Heart left ventricle (tissue), 16 donors: ENCODE measurements around the gene MLKL. TPM values are rescaled to one million over a fixed set of nuclear protein-coding genes. Genes with fewer than 3 reads are reported as not detected.

ENCODE experiments used
- ATAC-seq, 4 donors: fragments of 200-7000 bp; cut with Tn5 transposase; one replicate each; pipeline ENCODE4 v1.9.1; 2020 to 2022; ENCODE audit warnings: moderate library complexity in 4 of 4, mild to moderate bottlenecking in 3 of 4, moderate number of reproducible peaks in 1 of 4
- DNase-seq, 5 donors: peaks; one replicate each; pipeline ENCODE4 v3.0.0-alpha.2; 2020
- H3K27ac ChIP-seq, 12 donors: fragments of 200-600 bp; sonication (generic) in 4 of 12; one replicate each; pipeline versions ENCODE4 v1.5.0 to v1.8.0; 2016 to 2022; ENCODE audit warnings: mild to moderate bottlenecking in 2 of 12
- H3K27me3 ChIP-seq, 9 donors: fragments of 200-600 bp; sonication (generic) in 2 of 9; one replicate each; pipeline versions ENCODE4 v1.5.1 to v1.8.0; 2016 to 2022; ENCODE audit warnings: mild to moderate bottlenecking in 3 of 9
- H3K36me3 ChIP-seq, 9 donors: fragments of 200-600 bp; sonication (generic) in 2 of 9; one replicate each; pipeline versions ENCODE4 v1.5.0 to v1.8.0; 2018 to 2022; ENCODE audit warnings: mild to moderate bottlenecking in 2 of 9
- H3K4me1 ChIP-seq, 12 donors: fragments of 200-600 bp; sonication (generic) in 4 of 12; one replicate each; pipeline versions ENCODE4 v1.5.0 to v1.8.0; 2016 to 2022; ENCODE audit warnings: mild to moderate bottlenecking in 3 of 12
- H3K4me3 ChIP-seq, 12 donors: fragments of 200-600 bp; sonication (generic) in 4 of 12; one replicate each; pipeline versions ENCODE4 v1.5.0 to v1.8.0; 2017 to 2022; ENCODE audit warnings: mild to moderate bottlenecking in 9 of 12, moderate library complexity in 4 of 12
- H3K9me3 ChIP-seq, 12 donors: fragments of 200-600 bp; sonication (generic) in 4 of 12; one replicate each; pipeline versions ENCODE4 v1.5.0 to v1.8.0; 2016 to 2022; ENCODE audit warnings: mild to moderate bottlenecking in 1 of 12
- POLR2A ChIP-seq, 2 donors: fragments of 450-650 bp; IDR thresholded peaks; one replicate each; pipeline ENCODE4 v1.6.1; 2017; ENCODE audit warnings: antibody characterized with exemption in 2 of 2, mild to moderate bottlenecking in 2 of 2, moderate library complexity in 2 of 2
- WGBS, 4 donors: extraction: QIAGEN DNeasy Blood & Tissue Kit in 2 of 4; methylation state at CpG; one replicate each; pipeline versions ENCODE4 v1.1.5 to v1.1.7; 2013 to 2018; 5-methylcytosine and 5-hydroxymethylcytosine counted together
- intact Hi-C, 10 donors: fragments of 100-400 bp; cut with DNase I; formaldehyde crosslinking; loops; one replicate each; pipeline versions ENCODE4 v1.11.1 to v1.14.2; 2022
- polyA plus RNA-seq, 2 donors: library from polyadenylated mRNA; stranded (reverse); fragments of 200-250 nt; gene quantifications; one replicate each; pipeline ENCODE4 v1.2.3, GENCODE V29; 2013
- total RNA-seq, 9 donors: library from RNA; depleted of rRNA in 2 of 9; stranded (reverse); fragments of >200 nt in 2 of 9; fragmentation: NEBNext Ultra II Directional in 3 of 9; extraction: Animal tissue kit (Norgen Biotek cat#: 25700) in 3 of 9; gene quantifications; one replicate each; pipeline versions ENCODE4 v1.1.0 to v1.2.4, GENCODE V29; 2016 to 2023
- TF ChIP-seq, protein P1 (sequence below), 12 donors: fragments of 200-600 bp; sonication (generic) in 4 of 12; IDR thresholded peaks; one replicate each; pipeline versions ENCODE4 v1.5.0 to v1.8.0; 2018 to 2022; ENCODE audit warnings: antibody characterized with exemption in 12 of 12, mild to moderate bottlenecking in 5 of 12
- donor health status: ischemic (EF 13 %, LVEDD 7.1; RV severe dilation, severe dysfunction).
- donor health status: healthy with polysubstance abuse.
- donor health status: DM: no; HTN: yes; CAD: no.
- donor health status: DM: no; HTN: no; CAD: no.
- donor health status: ischemic (EF 25% LVEDD 6.9; RV normal size, moderate dysfunction).
- donor health status: ischemic (EF 25% LVEDD 5.7; RV mildly dilated, moderate dysfunction).
- donor health status: healthy.
- donor health status: DM: yes; HTN: yes; CAD: no.
- donor health status: ischemic (EF 35%, LVEDD 5.7; RV mildly dilated, moderate dysfunction).
- donor health status: nonischemic (EF 11% LVEDD 7.7; RV severe dilation, severe dysfunction).
- donor health status: DM: yes; HTN: yes; CAD: no.
- donor health status: PGD.
- donor health status: ischemic (EF 29% LVEDD 5.4; RV normal size, mild dysfunction).
- donor health status: nonischemic (EF 23%, LVEDD 6.1; RV moderate dilation, normal function).

Gene MLKL
- total and polyA plus RNA-seq, 11 donors: 2.2 to 14.9 (median 4.3) TPM

- Histone ChIP-seq H3K36me3 (peaks cover 3 to 98% (median 90%) of the 10 kb centered on the region in 9 donors), H3K9me3 (no peaks in the 10 kb centered on the region), H3K4me3 (no peak overlapping the region), H3K4me1 (no peaks in the 10 kb centered on the region), H3K27me3 (no peaks in the 10 kb centered on the region), H3K27ac (no peak overlapping the region)
- ATAC-seq (no peak), DNase-seq (no peak)
- TF ChIP-seq, protein P1, sequence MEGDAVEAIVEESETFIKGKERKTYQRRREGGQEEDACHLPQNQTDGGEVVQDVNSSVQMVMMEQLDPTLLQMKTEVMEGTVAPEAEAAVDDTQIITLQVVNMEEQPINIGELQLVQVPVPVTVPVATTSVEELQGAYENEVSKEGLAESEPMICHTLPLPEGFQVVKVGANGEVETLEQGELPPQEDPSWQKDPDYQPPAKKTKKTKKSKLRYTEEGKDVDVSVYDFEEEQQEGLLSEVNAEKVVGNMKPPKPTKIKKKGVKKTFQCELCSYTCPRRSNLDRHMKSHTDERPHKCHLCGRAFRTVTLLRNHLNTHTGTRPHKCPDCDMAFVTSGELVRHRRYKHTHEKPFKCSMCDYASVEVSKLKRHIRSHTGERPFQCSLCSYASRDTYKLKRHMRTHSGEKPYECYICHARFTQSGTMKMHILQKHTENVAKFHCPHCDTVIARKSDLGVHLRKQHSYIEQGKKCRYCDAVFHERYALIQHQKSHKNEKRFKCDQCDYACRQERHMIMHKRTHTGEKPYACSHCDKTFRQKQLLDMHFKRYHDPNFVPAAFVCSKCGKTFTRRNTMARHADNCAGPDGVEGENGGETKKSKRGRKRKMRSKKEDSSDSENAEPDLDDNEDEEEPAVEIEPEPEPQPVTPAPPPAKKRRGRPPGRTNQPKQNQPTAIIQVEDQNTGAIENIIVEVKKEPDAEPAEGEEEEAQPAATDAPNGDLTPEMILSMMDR (IDR thresholded peaks at IDR 0.05): no peak
- no peak for TF ChIP-seq POLR2A (IDR thresholded peaks at IDR 0.05)
- 96 to 98% (median 97%) methylated on average over 8 of the region's 8 CpGs for WGBS, 4 donors
- intact Hi-C loops: no loop called here
Observed at GRCh38 chr16:74641969-74642368, 58.7 kb downstream of the MLKL start.

- H3K27ac ChIP-seq: no peak overlapping the region
Observed at GRCh38 chr16:74637742-74638453, 62.8 kb downstream of the MLKL start.

DNA sequence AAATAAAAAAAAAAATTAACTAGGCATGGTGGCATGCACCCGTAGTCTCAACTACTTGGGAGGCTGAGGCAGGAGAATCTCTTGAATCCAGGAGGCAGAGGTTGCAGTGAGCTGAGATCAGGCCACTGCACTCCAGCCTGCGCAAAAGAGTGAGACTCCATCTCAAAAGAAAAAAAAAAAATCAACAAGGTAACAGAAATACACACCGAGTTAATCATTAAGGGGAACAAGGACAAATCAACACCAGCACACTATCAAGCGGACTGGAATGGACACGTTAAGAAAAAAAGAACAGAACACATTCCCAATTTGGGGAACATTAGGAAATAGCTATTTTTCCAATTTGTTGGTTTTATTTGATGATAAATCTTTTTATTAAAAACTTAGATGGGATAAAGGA, 65.4 kb downstream of the MLKL start:
- Histone ChIP-seq H3K27me3 (no peaks in the 10 kb centered on the region), H3K27ac (no peak overlapping the region), H3K9me3 (no peaks in the 10 kb centered on the region), H3K4me1 (no peaks in the 10 kb centered on the region), H3K36me3 (peaks cover 0 to 99% (median 91%) of the 10 kb centered on the region in 9 donors), H3K4me3 (no peak overlapping the region)
- intact Hi-C loops: no loop called here
- WGBS, 4 donors: 75 to 89% (median 77%) methylated on average over 5 of the region's 5 CpGs
- DNase-seq (no peak), ATAC-seq (no peak)
- TF ChIP-seq, protein P1 (IDR thresholded peaks at IDR 0.05): no peak
- no peak for TF ChIP-seq POLR2A (IDR thresholded peaks at IDR 0.05)

More at GRCh38 chr16:74637742-74638453, 62.8 kb downstream of the MLKL start:
- Histone ChIP-seq H3K9me3 (no peaks in the 10 kb centered on the region), H3K4me3 (no peak overlapping the region), H3K27me3 (no peaks in the 10 kb centered on the region), H3K36me3 (peaks cover 0 to 99% (median 83%) of the 10 kb centered on the region in 9 donors), H3K4me1 (no peaks in the 10 kb centered on the region)
- DNase-seq (no peak), ATAC-seq (no peak)
- no peak for TF ChIP-seq POLR2A (IDR thresholded peaks at IDR 0.05)
- TF ChIP-seq, protein P1 (IDR thresholded peaks at IDR 0.05): no peak
- WGBS, 4 donors: 83 to 86% (median 84%) methylated on average over 7 of the region's 7 CpGs
- intact Hi-C loops: no loop called here

DNA sequence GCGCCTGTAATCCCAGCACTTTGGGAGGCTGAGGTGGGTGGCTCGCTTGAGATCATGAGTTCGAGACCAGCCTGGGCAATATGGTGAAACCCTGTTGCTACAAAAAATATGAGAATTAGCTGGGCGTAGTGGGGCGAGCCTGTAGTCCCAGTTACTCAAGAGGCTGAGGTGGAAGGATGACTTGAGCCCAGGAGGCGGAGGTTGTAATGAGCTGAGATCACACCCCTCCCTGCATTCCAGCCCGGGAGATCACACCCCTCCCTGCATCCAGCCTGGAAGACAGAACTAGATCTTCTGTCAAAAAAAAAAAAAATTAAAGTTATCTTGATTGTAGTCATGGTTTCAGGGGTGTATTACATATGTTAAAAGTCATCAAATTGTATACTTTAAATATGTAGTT, 67.0 kb downstream of the MLKL start:
- no peak for DNase-seq
- Histone ChIP-seq H3K36me3 (peaks cover 0 to 100% (median 91%) of the 10 kb centered on the region in 9 donors), H3K27ac (no peak overlapping the region), H3K27me3 (no peaks in the 10 kb centered on the region), H3K9me3 (no peaks in the 10 kb centered on the region), H3K4me1 (no peaks in the 10 kb centered on the region), H3K4me3 (no peak overlapping the region)
- no peak for ATAC-seq
- intact Hi-C loops: no loop called here
- WGBS, 4 donors: 80 to 90% (median 83%) methylated on average over 7 of the region's 7 CpGs
- TF ChIP-seq, protein P1 (IDR thresholded peaks at IDR 0.05): no peak
- TF ChIP-seq POLR2A (IDR thresholded peaks at IDR 0.05): no peak
